Stomach (tissue), 9 donors: ENCODE data around the gene SELENOO. TPM values are rescaled to one million over a fixed set of nuclear protein-coding genes. Genes with fewer than 3 reads are reported as not detected.
"Not testable (repeated sequence)": the region's sequence is repeated elsewhere in the genome, so short reads cannot be mapped to it uniquely, and the experiment has no call there.

Experiments used
- DNase-seq, 2 donors: peaks; one replicate each; pipeline versions ENCODE4 v3.0.0 to v3.0.0-alpha.2; 2013 to 2019
- H3K27ac ChIP-seq, 5 donors: fragments of 200-600 bp in 4 of 5; sonication (generic) in 4 of 5; one replicate each; pipeline ENCODE4 v1.5.1; 2013 to 2019; ENCODE audit warnings: mild to moderate bottlenecking in 1 of 5, moderate library complexity in 1 of 5
- H3K27me3 ChIP-seq, 3 donors: fragments of 200-600 bp; sonication (generic); one replicate each; pipeline ENCODE4 v1.5.1; 2017 to 2019; ENCODE audit warnings: mixed run types in 1 of 3
- H3K36me3 ChIP-seq, 4 donors: fragments of 200-600 bp; sonication (generic); 1 replicate in 3 of 4; 2 replicates in 1 of 4; pipeline ENCODE4 v1.5.1; 2016 to 2019
- H3K4me1 ChIP-seq, 4 donors: fragments of 200-600 bp; sonication (generic); one replicate each; pipeline ENCODE4 v1.5.1; 2016 to 2019
- H3K4me3 ChIP-seq, 4 donors: fragments of 200-600 bp; sonication (generic) in 3 of 4; one replicate each; pipeline ENCODE4 v1.5.1; 2016 to 2019; ENCODE audit warnings: mild to moderate bottlenecking in 1 of 4
- H3K9me3 ChIP-seq, 4 donors: fragments of 200-600 bp; sonication (generic); one replicate each; pipeline ENCODE4 v1.5.1; 2016 to 2019
- EP300 ChIP-seq: sonication (generic); formaldehyde crosslinking; IDR thresholded peaks from one replicate; pipeline ENCODE4 v1.6.1; 2017; ENCODE audit warnings: antibody characterized with exemption
- POLR2A ChIP-seq, 4 donors: fragments of 450-650 bp; IDR thresholded peaks; one replicate each; pipeline ENCODE4 v1.6.1; 2016; ENCODE audit warnings: antibody characterized with exemption in 4 of 4, control low read depth in 2 of 4, mild to moderate bottlenecking in 1 of 4, moderate library complexity in 1 of 4
- POLR2AphosphoS5 ChIP-seq, 3 donors: sonication (generic); formaldehyde crosslinking; IDR thresholded peaks; one replicate each; pipeline ENCODE4 v1.6.1; 2016; ENCODE audit warnings: antibody characterized with exemption in 3 of 3
- WGBS, 5 donors: extraction: QIAGEN DNeasy Blood & Tissue Kit in 3 of 5; methylation state at CpG; one replicate each; pipeline versions ENCODE4 v1.1.5 to v1.1.7; 2013 to 2018; 5-methylcytosine and 5-hydroxymethylcytosine counted together
- intact Hi-C: fragments of 100-400 bp; cut with DNase I; formaldehyde crosslinking; loops from one replicate; pipeline ENCODE4 v1.15.1; 2023; ENCODE audit warnings: low total_unique reads
- polyA plus RNA-seq, 3 donors: library from polyadenylated mRNA; stranded (reverse); fragments of 200-250 nt; gene quantifications; one replicate each; pipeline ENCODE4 v1.2.3, GENCODE V29; 2013
- total RNA-seq, 5 donors: library from RNA; depleted of rRNA; stranded (reverse); fragments of >200 nt; gene quantifications; one replicate each; pipeline versions ENCODE4 v1.1.0 to v1.2.3, GENCODE V29; 2014 to 2016
- TF ChIP-seq, protein P1 (sequence below), 7 experiments: fragments of 450-650 bp in 4 of 7; fragments of 200-600 bp in 3 of 7; sonication (generic) in 3 of 7; IDR thresholded peaks; one replicate each; pipeline ENCODE4 v1.5.1; 2016 to 2019; ENCODE audit warnings: antibody characterized with exemption in 7 of 7, control low read depth in 2 of 7, mild to moderate bottlenecking in 1 of 7
- donor health status: healthy with polysubstance abuse.
- donor health status: Bipolar disorder and iron deficiency.
- donor health status: healthy.

Gene SELENOO
- total and polyA plus RNA-seq, 8 donors: 10.1 to 185 (median 35.3) TPM

DNA sequence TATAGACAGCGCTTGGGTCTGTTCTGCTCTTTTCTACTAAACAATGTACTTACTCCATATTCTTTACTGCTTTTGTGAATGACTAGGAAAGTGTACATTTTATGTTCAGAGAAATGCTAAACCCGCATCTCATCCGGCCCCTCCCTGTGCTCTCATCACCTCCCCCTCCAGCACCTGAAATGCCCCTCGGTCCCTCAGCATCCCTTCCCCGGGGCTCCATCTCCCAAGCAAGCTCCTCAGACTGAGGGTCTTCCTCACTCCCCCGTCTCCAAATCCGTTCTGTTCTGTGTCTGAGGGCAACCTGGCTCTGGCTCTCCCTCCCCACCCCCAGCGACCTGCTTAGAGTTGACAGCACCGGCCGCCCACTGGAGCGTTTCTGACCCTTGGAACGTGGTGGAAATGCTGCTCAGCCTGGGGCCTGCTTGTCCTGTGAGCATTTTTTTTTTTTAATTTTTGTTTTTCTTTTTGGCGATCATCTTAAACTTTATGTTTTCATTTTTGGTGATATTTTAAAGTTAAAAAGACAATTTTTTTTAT, 1.4 kb downstream of the SELENOO start:
- Histone ChIP-seq H3K27me3 (no peaks in the 10 kb centered on the region), H3K36me3 (peaks cover 14 to 58% (median 47%) of the 10 kb centered on the region in 4 donors), H3K9me3 (no peaks in the 10 kb centered on the region), H3K27ac (peak overlapping the region in 2 of 5 donors; percentile 90 to 92), H3K4me1 (peaks cover 17 to 64% (median 43%) of the 10 kb centered on the region in 4 donors), H3K4me3 (peak overlapping the region; percentile 86 to 94 (median 90))
- TF ChIP-seq POLR2AphosphoS5 (IDR thresholded peaks at IDR 0.05) (no peak), POLR2A (IDR thresholded peaks at IDR 0.05) (no peak), EP300 (no peak)
- TF ChIP-seq, protein P1, sequence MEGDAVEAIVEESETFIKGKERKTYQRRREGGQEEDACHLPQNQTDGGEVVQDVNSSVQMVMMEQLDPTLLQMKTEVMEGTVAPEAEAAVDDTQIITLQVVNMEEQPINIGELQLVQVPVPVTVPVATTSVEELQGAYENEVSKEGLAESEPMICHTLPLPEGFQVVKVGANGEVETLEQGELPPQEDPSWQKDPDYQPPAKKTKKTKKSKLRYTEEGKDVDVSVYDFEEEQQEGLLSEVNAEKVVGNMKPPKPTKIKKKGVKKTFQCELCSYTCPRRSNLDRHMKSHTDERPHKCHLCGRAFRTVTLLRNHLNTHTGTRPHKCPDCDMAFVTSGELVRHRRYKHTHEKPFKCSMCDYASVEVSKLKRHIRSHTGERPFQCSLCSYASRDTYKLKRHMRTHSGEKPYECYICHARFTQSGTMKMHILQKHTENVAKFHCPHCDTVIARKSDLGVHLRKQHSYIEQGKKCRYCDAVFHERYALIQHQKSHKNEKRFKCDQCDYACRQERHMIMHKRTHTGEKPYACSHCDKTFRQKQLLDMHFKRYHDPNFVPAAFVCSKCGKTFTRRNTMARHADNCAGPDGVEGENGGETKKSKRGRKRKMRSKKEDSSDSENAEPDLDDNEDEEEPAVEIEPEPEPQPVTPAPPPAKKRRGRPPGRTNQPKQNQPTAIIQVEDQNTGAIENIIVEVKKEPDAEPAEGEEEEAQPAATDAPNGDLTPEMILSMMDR (IDR thresholded peaks at IDR 0.05): no peak
- intact Hi-C loops: no loop called here
- 45 to 65% (median 54%) methylated on average over 13 of the region's 13 CpGs for WGBS, 5 donors
- DNase-seq: no peak

DNA sequence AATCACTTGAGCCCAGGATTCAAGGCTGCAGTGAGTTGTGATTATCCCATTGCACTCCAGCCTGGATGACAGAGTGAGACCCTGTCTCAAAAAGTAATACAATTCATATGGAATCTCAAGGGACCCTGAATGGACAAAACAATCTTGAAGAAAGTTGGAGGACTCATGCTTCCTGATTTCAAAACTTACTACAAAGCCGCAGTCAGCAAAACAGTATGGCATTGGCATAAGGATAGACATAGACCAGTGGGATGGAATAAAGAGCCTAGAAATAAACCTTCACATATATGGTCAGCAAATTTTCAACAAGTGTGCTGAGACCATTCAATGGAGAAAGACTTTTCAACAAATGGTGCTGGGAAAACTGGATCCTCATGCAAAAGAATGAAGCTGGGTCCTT, 2.5 kb downstream of the SELENOO start:
- TF ChIP-seq POLR2A (IDR thresholded peaks at IDR 0.05) (no peak), POLR2AphosphoS5 (IDR thresholded peaks at IDR 0.05) (no peak)
- TF ChIP-seq, protein P1 (IDR thresholded peaks at IDR 0.05): no peak
- no peak overlapping the region for H3K27ac ChIP-seq
- intact Hi-C loops: no loop called here

DNA sequence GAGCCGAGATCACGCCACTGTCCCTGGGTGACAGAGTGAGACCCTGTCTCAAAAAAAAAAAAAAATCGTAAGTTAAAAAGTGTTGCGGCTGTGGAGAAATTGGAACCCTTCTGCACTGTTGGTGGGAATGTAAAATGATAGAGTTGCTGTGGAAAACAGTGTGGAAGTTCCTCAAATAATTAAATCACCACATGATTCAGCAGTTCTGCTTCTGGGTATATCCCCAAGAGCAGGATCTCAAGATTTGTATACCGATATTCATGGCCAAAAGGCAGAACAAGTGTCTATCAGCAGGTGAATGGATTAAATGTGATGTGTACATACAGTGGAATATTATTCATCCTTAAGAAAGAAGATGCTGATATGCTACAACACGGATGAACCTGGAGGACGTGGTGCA, 3.8 kb downstream of the SELENOO start:
- Histone ChIP-seq H3K36me3 (peaks cover 12 to 60% (median 50%) of the 10 kb centered on the region in 4 donors), H3K9me3 (no peaks in the 10 kb centered on the region), H3K4me3 (no peak overlapping the region), H3K27me3 (no peaks in the 10 kb centered on the region), H3K27ac (no peak overlapping the region), H3K4me1 (peaks cover 14 to 65% (median 43%) of the 10 kb centered on the region in 4 donors)
- TF ChIP-seq POLR2A (IDR thresholded peaks at IDR 0.05) (no peak), EP300 (no peak), POLR2AphosphoS5 (IDR thresholded peaks at IDR 0.05) (no peak)
- TF ChIP-seq, protein P1 (IDR thresholded peaks at IDR 0.05): no peak
- WGBS, 5 donors: 92 to 94% (median 94%) methylated on average over 7 of the region's 7 CpGs
- intact Hi-C loops: no loop called here
- DNase-seq: no peak

More for the DNA sequence above, 2.5 kb downstream of the SELENOO start:
- H3K4me3 ChIP-seq: no peak overlapping the region
- H3K36me3 ChIP-seq: peaks cover 10 to 58% (median 47%) of the 10 kb centered on the region in 4 donors
- H3K4me1 ChIP-seq: peaks cover 17 to 67% (median 45%) of the 10 kb centered on the region in 4 donors
- WGBS, 5 donors: 96 to 100% (median 97%) methylated on average over 1 of the region's 1 CpG
- no peak for DNase-seq
- H3K9me3 ChIP-seq: no peaks in the 10 kb centered on the region
- H3K27me3 ChIP-seq: no peaks in the 10 kb centered on the region

DNA sequence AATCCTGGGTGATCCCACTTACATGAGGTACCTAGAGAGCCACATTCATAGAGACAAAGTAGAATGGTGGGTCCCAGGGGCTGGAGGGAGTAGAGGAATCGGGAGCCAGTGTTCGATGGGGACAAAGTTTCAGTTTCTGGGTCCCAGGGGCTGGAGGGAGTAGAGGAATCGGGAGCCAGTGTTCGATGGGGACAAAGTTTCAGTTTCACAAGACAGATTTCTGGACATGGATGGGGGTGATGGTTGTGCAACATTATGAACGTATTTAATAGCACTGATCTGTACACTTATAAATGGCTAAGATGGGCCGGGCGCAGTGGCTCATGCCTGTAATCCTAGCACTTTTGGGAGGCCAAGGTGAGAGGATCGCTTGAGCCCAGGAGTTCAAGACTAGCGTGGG, 4.2 kb downstream of the SELENOO start:
- DNase-seq, H3K4me3 ChIP-seq, H3K27me3 ChIP-seq, H3K27ac ChIP-seq, intact Hi-C loops, H3K9me3 ChIP-seq: not testable (repeated sequence)
- Histone ChIP-seq H3K36me3 (peaks cover 12 to 62% (median 52%) of the 10 kb centered on the region in 4 donors), H3K4me1 (peaks cover 9 to 65% (median 43%) of the 10 kb centered on the region in 4 donors)
- 88 to 90% (median 90%) methylated on average over 9 of the region's 9 CpGs for WGBS, 5 donors
